Endothelial cell of umbilical vein (primary cell): ENCODE results near the gene CDH11. TPM values are rescaled to one million over a fixed set of nuclear protein-coding genes. Genes with fewer than 3 reads are reported as not detected.

ENCODE experiments used
- BruUV-seq: library from RNA; stranded (reverse); fragments of 400-500 nt; replicated peaks from 2 replicates; lab custom pipeline; 2021; lab: Mats Ljungman, UMichigan
- CTCF ChIA-PET: fragments of 300-600, 350-600 bp; sonication (Branson Sonifier 250); formaldehyde crosslinking; loops from one replicate; lab custom pipeline; 2021; ENCODE audit warnings: antibody characterized with exemption, inconsistent platforms; lab: Charles Lee
- POLR2A ChIA-PET: fragments of 300-600, 350-600 bp; sonication (Branson Sonifier 250); formaldehyde crosslinking; loops from one replicate; lab custom pipeline; 2021; ENCODE audit warnings: antibody characterized with exemption, inconsistent platforms; lab: Charles Lee
- DNase-seq: peaks from one replicate; pipeline ENCODE4 v3.0.0-alpha.2; 2011; ENCODE audit warnings: low read depth, low spot score
- FAIRE-seq: peaks from 2 replicates; lab custom pipeline; 2011; peaks lifted over from hg19 to GRCh38; lab: Jason Lieb, UNC
- H2AFZ ChIP-seq: 2 replicates; pipeline ENCODE4 v1.6.0; 2012; ENCODE audit warnings: low read depth, low read length, control low read depth, inconsistent platforms
- H3K27ac ChIP-seq: 2 replicates; pipeline ENCODE4 v1.5.1; 2011; ENCODE audit warnings: low read depth, mild to moderate bottlenecking, control low read depth, low read length, moderate library complexity; ENCODE audit not compliant: insufficient read depth
- H3K27me3 ChIP-seq, 2 experiments: 2 replicates each; pipeline versions ENCODE4 v1.6.0 to v1.6.1; 2011; ENCODE audit warnings: low read length in 2 of 2, mixed read lengths in 1 of 2; ENCODE audit not compliant: control insufficient read depth in 2 of 2, insufficient read depth in 2 of 2
- H3K36me3 ChIP-seq, 2 experiments: 2 replicates in 1 of 2; 3 replicates in 1 of 2; pipeline ENCODE4 v1.5.1; 2011; ENCODE audit warnings: low read length in 2 of 2, mild to moderate bottlenecking in 1 of 2, moderate library complexity in 1 of 2; ENCODE audit not compliant: control insufficient read depth in 2 of 2, insufficient read depth in 2 of 2; ENCODE audit errors: extremely low read depth in 1 of 2
- H3K4me1 ChIP-seq: 3 replicates; pipeline ENCODE4 v1.5.1; 2011; ENCODE audit warnings: mild to moderate bottlenecking, low read length; ENCODE audit not compliant: control insufficient read depth, insufficient read depth; ENCODE audit errors: extremely low read depth
- H3K4me2 ChIP-seq: 2 replicates; pipeline ENCODE4 v1.6.1; 2011; ENCODE audit warnings: low read length, control low read depth, mixed read lengths; ENCODE audit not compliant: insufficient read depth
- H3K4me3 ChIP-seq, 3 experiments: fragments of 200-600 bp in 1 of 3; sonication (generic), shearing (Covaris generic) in 1 of 3; replicated peaks in 1 of 3; 2 replicates each; pipeline ENCODE4 v1.5.1; 2011 to 2016; ENCODE audit warnings: control low read depth in 3 of 3, low read length in 3 of 3, mild to moderate bottlenecking in 2 of 3, inconsistent platforms in 1 of 3, low read depth in 1 of 3, moderate library complexity in 1 of 3; ENCODE audit not compliant: insufficient read depth in 1 of 3
- H3K79me2 ChIP-seq: 2 replicates; pipeline ENCODE4 v1.6.0; 2012; ENCODE audit warnings: low read length, inconsistent platforms; ENCODE audit not compliant: control insufficient read depth, insufficient read depth
- H3K9ac ChIP-seq: replicated peaks from 2 replicates; pipeline ENCODE3; 2011; ENCODE audit warnings: low read length, control low read depth; ENCODE audit not compliant: insufficient read depth; ENCODE audit errors: extremely low read depth
- H3K9me1 ChIP-seq: replicated peaks from 3 replicates; pipeline ENCODE4 v1.6.0; 2011; ENCODE audit warnings: mild to moderate bottlenecking, low read length; ENCODE audit not compliant: control insufficient read depth, insufficient read depth; ENCODE audit errors: extremely low read depth
- H3K9me3 ChIP-seq: replicated peaks from 2 replicates; pipeline ENCODE4 v1.5.1; 2012; ENCODE audit warnings: low read length, inconsistent platforms; ENCODE audit not compliant: control insufficient read depth, insufficient read depth
- H4K20me1 ChIP-seq: replicated peaks from 2 replicates; pipeline ENCODE3; 2011; ENCODE audit warnings: mild to moderate bottlenecking, low read length; ENCODE audit not compliant: control insufficient read depth, insufficient read depth; ENCODE audit errors: extremely low read depth
- CTCF ChIP-seq, 2 donors: IDR thresholded peaks; 1 replicate in 1 of 2; 2 replicates in 1 of 2; pipeline ENCODE4 v1.5.1; 2011; ENCODE audit warnings: low read length in 2 of 2, mild to moderate bottlenecking in 2 of 2, moderate library complexity in 2 of 2, control low read depth in 1 of 2, inconsistent platforms in 1 of 2, low read depth in 1 of 2; ENCODE audit not compliant: insufficient read depth in 1 of 2; ENCODE audit errors: extremely low read depth in 1 of 2
- EZH2 ChIP-seq: IDR thresholded peaks from 2 replicates; pipeline ENCODE4 v1.6.1; 2012; ENCODE audit warnings: borderline replicate concordance, low read depth, mild to moderate bottlenecking, moderate library complexity, low read length, inconsistent platforms; ENCODE audit not compliant: severe bottlenecking
- FOS ChIP-seq: IDR thresholded peaks from 2 replicates; pipeline ENCODE4 v1.6.1; 2011; ENCODE audit warnings: mild to moderate bottlenecking, low read length, moderate library complexity, borderline replicate concordance; ENCODE audit not compliant: insufficient read depth
- GATA2 ChIP-seq: IDR thresholded peaks from 2 replicates; pipeline ENCODE4 v1.7.0; 2011; ENCODE audit warnings: low read depth, mild to moderate bottlenecking, moderate library complexity, mixed read lengths, low read length; ENCODE audit not compliant: insufficient read length, insufficient read depth
- JUN ChIP-seq: IDR thresholded peaks from 2 replicates; pipeline ENCODE4 v1.6.1; 2011; ENCODE audit warnings: borderline replicate concordance, low read depth; ENCODE audit not compliant: insufficient read length, insufficient read depth
- MYC ChIP-seq: IDR thresholded peaks from one replicate; pipeline ENCODE4 v1.6.1; 2011; ENCODE audit warnings: mild to moderate bottlenecking, low read depth, low read length
- POLR2A ChIP-seq: IDR thresholded peaks from 2 replicates; pipeline ENCODE4 v1.6.1; 2012; ENCODE audit warnings: low read depth, mild to moderate bottlenecking, control low read depth, low read length
- POLR2AphosphoS5 ChIP-seq: IDR thresholded peaks from 2 replicates; pipeline ENCODE4 v1.6.1; 2012; ENCODE audit warnings: low read depth, mild to moderate bottlenecking, control low read depth, low read length, moderate library complexity; ENCODE audit not compliant: insufficient read depth
- dilution Hi-C: fragments of 300-500 bp; cut with MboI; formaldehyde crosslinking; loops from one replicate; pipeline ENCODE4 v1.15.0; 2019; ENCODE audit warnings: low sequenced_read_pairs; ENCODE audit not compliant: extremely low pct_ligation_motif_present
- intact Hi-C: fragments of 100-400 bp; cut with micrococcal nuclease; formaldehyde crosslinking; loops from one replicate; pipeline ENCODE4 v1.10.0; 2022
- polyA plus RNA-seq, 4 experiments: library from polyadenylated mRNA; depleted of rRNA in 3 of 4; stranded (reverse) in 3 of 4; unstranded in 1 of 4; fragments of >200 nt; gene quantifications; 2 replicates each; pipeline versions ENCODE4 v1.2.1 to v1.2.3, GENCODE V29; 2011 to 2012; ENCODE audit warnings: missing spikeins in 1 of 4
- total RNA-seq: library from RNA; stranded (reverse); gene quantifications from 2 replicates; pipeline ENCODE4 v1.2.3, GENCODE V29; 2021
- TF ChIP-seq, protein P1 (sequence below): IDR thresholded peaks from 2 replicates; pipeline ENCODE4 v1.6.1; 2011; ENCODE audit not compliant: insufficient read depth, insufficient read length

Gene CDH11
- total and polyA plus RNA-seq, 2 donors (not counting 3 experiments of a cell fraction or from before 2014, with no cell fraction given): 30.4 to 32.7 TPM

DNA sequence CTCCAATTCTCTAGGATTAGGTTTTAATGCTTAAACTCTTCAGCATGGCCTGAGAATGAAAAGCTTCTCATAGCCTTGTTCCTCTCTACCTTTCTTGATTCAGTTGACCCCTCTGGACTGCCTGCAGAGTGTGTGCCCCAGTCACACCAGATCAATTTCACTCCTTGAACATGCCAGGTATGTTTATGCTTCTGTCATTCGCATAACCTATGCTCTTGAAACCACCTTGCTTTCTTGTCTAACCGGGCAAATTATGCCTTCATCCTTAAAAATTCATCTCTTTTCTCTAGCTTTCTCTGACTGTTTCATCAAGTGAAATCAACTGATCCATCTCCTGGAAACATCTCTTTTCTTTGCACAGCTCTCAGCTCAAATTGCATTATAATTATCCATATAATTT lies 42.3 kb downstream of the CDH11 start:
- H3K36me3 ChIP-seq: no peaks in the 10 kb centered on the region
- dilution Hi-C loops: no loop called here
- H3K4me2 ChIP-seq: no peak overlapping the region
- H4K20me1 ChIP-seq: no peaks in the 10 kb centered on the region
- H3K9me3 ChIP-seq: no peaks in the 10 kb centered on the region
- ChIA-PET POLR2A (no interaction called here), CTCF (no interaction called here)
- no peak overlapping the region for H2AFZ ChIP-seq
- no peaks in the 10 kb centered on the region for H3K27me3 ChIP-seq
- intact Hi-C loops: no loop called here
- FAIRE-seq (no peak), DNase-seq (no peak)
- H3K4me1 ChIP-seq: no peaks in the 10 kb centered on the region
- H3K9me1 ChIP-seq: no peaks in the 10 kb centered on the region
- BruUV-seq: no TSS peak
- H3K4me3 ChIP-seq: no peak overlapping the region
- no peak overlapping the region for H3K27ac ChIP-seq
- H3K9ac ChIP-seq: no peak overlapping the region
- TF ChIP-seq POLR2AphosphoS5 (no peak), GATA2 (no peak), EZH2 (no peak), POLR2A (no peak)
- no peaks in the 10 kb centered on the region for H3K79me2 ChIP-seq

GRCh38 chr16:65077181-65077580 lies 44.7 kb downstream of the CDH11 start:
- intact Hi-C loops: no loop called here
- H3K4me1 ChIP-seq: no peaks in the 10 kb centered on the region
- no peaks in the 10 kb centered on the region for H3K79me2 ChIP-seq
- dilution Hi-C loops: no loop called here
- no peak overlapping the region for H3K27ac ChIP-seq
- no peak overlapping the region for H3K9ac ChIP-seq
- TF ChIP-seq EZH2 (no peak), POLR2A (no peak), POLR2AphosphoS5 (no peak), GATA2 (no peak), MYC (no peak), FOS (no peak), CTCF (IDR thresholded peaks at IDR 0.05; ENCODE audit: extremely low read depth in 1 of 2, insufficient read depth in 1 of 2, low read depth in 1 of 2, low read length in 2 of 2) (no peak), JUN (no peak)
- TF ChIP-seq, protein P1, sequence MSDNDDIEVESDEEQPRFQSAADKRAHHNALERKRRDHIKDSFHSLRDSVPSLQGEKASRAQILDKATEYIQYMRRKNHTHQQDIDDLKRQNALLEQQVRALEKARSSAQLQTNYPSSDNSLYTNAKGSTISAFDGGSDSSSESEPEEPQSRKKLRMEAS: no peak
- H3K9me1 ChIP-seq: no peaks in the 10 kb centered on the region
- no TSS peak for BruUV-seq
- no peak overlapping the region for H2AFZ ChIP-seq
- no peaks in the 10 kb centered on the region for H3K27me3 ChIP-seq
- ChIA-PET POLR2A (no interaction called here), CTCF (no interaction called here)
- DNase-seq (no peak), FAIRE-seq (no peak)
- H4K20me1 ChIP-seq: no peaks in the 10 kb centered on the region
- H3K4me2 ChIP-seq: no peak overlapping the region
- no peaks in the 10 kb centered on the region for H3K9me3 ChIP-seq
- no peak overlapping the region for H3K4me3 ChIP-seq
- no peaks in the 10 kb centered on the region for H3K36me3 ChIP-seq
